Measurements from ENCODE around the gene MGAT4A. TPM values are rescaled to one million over a fixed set of nuclear protein-coding genes. Genes with fewer than 3 reads are reported as not detected.

The MGAT4A gene
- total and polyA plus RNA-seq, 2 experiments from 2014 or later, result 4.4 to 5.6 TPM

GRCh38 chr2:98649992-98650375 is 80.9 kb downstream of the MGAT4A start:
- H3K36me3 Mint-ChIP-seq (ENCODE audit: low read depth), result no peaks in the 10 kb centered on the region

DNA sequence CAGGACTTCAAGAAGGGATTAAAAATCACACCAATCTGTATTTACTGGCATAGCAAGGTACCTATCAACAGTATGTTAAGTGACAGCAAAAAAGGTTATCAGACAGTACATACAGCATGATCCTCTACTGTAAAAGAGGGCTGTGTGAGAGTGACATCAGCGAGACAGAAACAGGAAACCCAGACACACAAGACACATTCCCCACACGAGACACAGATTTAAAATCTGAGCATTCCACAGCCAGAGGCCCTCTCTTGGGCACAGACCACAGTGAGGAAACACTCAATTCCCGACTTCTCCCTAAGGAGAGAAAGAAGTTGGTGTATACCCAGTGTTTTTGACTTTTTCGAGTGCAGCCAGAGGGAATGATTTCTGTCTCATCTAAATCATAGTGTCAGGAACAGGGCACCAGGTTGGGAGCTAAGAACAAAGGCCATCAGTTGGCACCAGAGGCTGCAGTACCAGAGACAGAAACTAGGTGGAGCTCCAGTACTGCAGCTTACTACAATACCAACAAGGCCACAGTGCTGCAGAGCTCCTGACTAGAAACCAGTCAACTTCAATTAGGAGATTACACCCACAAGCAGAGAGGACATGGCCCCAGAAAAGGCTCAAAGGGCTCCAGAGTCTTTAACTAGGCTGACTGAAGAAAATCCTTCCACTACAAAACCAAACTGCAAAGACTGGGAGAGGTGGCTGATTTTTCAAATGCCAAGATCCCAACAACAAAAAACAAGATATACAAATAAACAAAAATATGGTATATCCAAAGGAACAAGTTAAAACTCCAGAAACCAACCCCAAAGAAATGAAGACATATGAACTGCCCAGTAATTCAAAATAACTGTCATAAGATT is 81.6 kb downstream of the MGAT4A start:
- H4K20me1 ChIP-seq (replicated peaks; ENCODE audit: insufficient read depth), result no peaks in the 10 kb centered on the region
- H3K36me3 ChIP-seq (ENCODE audit: insufficient read depth), result no peaks in the 10 kb centered on the region
- no peaks in the 10 kb centered on the region for H3F3A ChIP-seq (replicated peaks; ENCODE audit: low read depth)
- H3K27ac ChIP-seq (ENCODE audit: low read depth), result no peak overlapping the region
- H2AFZ ChIP-seq, result 0 out of 2 replicates have a peak overlapping the region, but pooled peaks have one; percentile 0
- Mint-ChIP-seq H3K36me3 (ENCODE audit: low read depth) (no peaks in the 10 kb centered on the region), H3K9me3 (no peaks in the 10 kb centered on the region; the same call in 2 of the 3 replicates), H3K4me3 (no peak overlapping the region), H3K27ac (no peak overlapping the region), H3K27me3 (ENCODE audit: insufficient read depth, low read depth, poor library complexity) (no peaks in the 10 kb centered on the region), H3K4me1 (peaks cover 9% of the 10 kb centered on the region; the same call in 2 of the 3 replicates)
- DNase-seq (ENCODE audit: low spot score), result peak; percentile 87
- peak; percentile 97 for ATAC-seq
- H3K27me3 ChIP-seq (ENCODE audit: insufficient read depth), result no peaks in the 10 kb centered on the region
- H3K4me2 ChIP-seq, result no peak overlapping the region
- no peak for TF ChIP-seq ZNF114 (CRISPR knock-in tag; IDR thresholded peaks at IDR 0.05)
- no peak for TF ChIP-seq ZNF331 (CRISPR knock-in tag; IDR thresholded peaks at IDR 0.05; ENCODE audit: low read depth)
- peak; percentile 95 for TF ChIP-seq CTCF (conservative IDR thresholded peaks at IDR 0.05; ENCODE audit: low read depth in 2 of 2)
- peaks cover 8% of the 10 kb centered on the region for H3K4me1 ChIP-seq (ENCODE audit: insufficient read depth)
- no peak overlapping the region for H3K4me3 ChIP-seq
- H3K9me2 ChIP-seq (ENCODE audit: insufficient read depth), result no peaks in the 10 kb centered on the region
- H3K79me2 ChIP-seq (replicated peaks; ENCODE audit: insufficient read depth), result no peaks in the 10 kb centered on the region

More at GRCh38 chr2:98649992-98650375, 80.9 kb downstream of the MGAT4A start:
- TF ChIP-seq NANOG (IDR thresholded peaks at IDR 0.05; ENCODE audit: borderline replicate concordance) (no peak), ZNF114 (CRISPR knock-in tag; IDR thresholded peaks at IDR 0.05) (no peak)
- Mint-ChIP-seq H3K27ac (no peak overlapping the region), H3K27me3 (ENCODE audit: insufficient read depth, low read depth, poor library complexity) (no peaks in the 10 kb centered on the region), H3K4me3 (no peak overlapping the region), H3K9me3 (no peaks in the 10 kb centered on the region; the same call in 2 of the 3 replicates), H3K4me1 (peaks cover 3% of the 10 kb centered on the region; the same call in 2 of the 3 replicates)
- H3K4me2 ChIP-seq, result no peak overlapping the region
- no peaks in the 10 kb centered on the region for H3K79me2 ChIP-seq (replicated peaks; ENCODE audit: insufficient read depth)
- no peak overlapping the region for H3K4me3 ChIP-seq
- H3K4me1 ChIP-seq (ENCODE audit: insufficient read depth), result 0 out of 2 replicates have a peak, but pooled peaks cover 3% of the 10 kb centered on the region
- ATAC-seq, result no peak
- H3K36me3 ChIP-seq (ENCODE audit: insufficient read depth), result no peaks in the 10 kb centered on the region
- H3K27ac ChIP-seq (ENCODE audit: low read depth), result no peak overlapping the region
- DNase-seq (ENCODE audit: low spot score), result no peak
- no peak overlapping the region for H2AFZ ChIP-seq
- H3K27me3 ChIP-seq (ENCODE audit: insufficient read depth), result no peaks in the 10 kb centered on the region
- H3F3A ChIP-seq (replicated peaks; ENCODE audit: low read depth), result no peaks in the 10 kb centered on the region
- H3K9me2 ChIP-seq (ENCODE audit: insufficient read depth), result no peaks in the 10 kb centered on the region
- no peaks in the 10 kb centered on the region for H4K20me1 ChIP-seq (replicated peaks; ENCODE audit: insufficient read depth)

DNA sequence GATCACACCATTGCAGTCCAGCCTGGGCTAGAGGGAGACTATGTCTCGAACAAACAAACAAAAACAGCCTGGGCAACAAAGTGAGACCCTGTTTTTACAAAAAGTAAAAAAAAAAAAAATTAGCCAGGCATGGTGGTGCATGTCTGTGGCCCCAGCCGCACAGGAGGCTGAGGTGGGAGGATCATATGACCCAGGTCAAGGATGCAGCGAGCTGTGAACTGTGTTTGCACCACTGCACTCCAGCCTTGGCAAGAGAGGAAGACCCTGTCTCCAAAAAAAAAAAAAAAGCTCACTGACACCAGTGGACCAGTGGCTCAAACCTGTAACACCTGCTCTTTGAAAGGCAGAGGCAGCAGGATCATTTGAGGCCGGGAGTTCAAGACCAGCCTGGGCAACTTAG is 82.5 kb downstream of the MGAT4A start:
- Histone ChIP-seq H3K27ac (ENCODE audit: low read depth) (no peak overlapping the region), H3K36me3 (ENCODE audit: insufficient read depth) (no peaks in the 10 kb centered on the region), H3K4me2 (no peak overlapping the region), H3K4me3 (no peak overlapping the region), H3F3A (replicated peaks; ENCODE audit: low read depth) (no peaks in the 10 kb centered on the region), H4K20me1 (replicated peaks; ENCODE audit: insufficient read depth) (no peaks in the 10 kb centered on the region), H3K4me1 (ENCODE audit: insufficient read depth) (peaks cover 16% of the 10 kb centered on the region), H2AFZ (no peak overlapping the region), H3K79me2 (replicated peaks; ENCODE audit: insufficient read depth) (no peaks in the 10 kb centered on the region), H3K9me2 (ENCODE audit: insufficient read depth) (no peaks in the 10 kb centered on the region), H3K27me3 (ENCODE audit: insufficient read depth) (no peaks in the 10 kb centered on the region)
- Mint-ChIP-seq H3K9me3 (no peaks in the 10 kb centered on the region; the same call in 2 of the 3 replicates), H3K27me3 (ENCODE audit: insufficient read depth, low read depth, poor library complexity) (no peaks in the 10 kb centered on the region), H3K4me1 (peaks cover 17% of the 10 kb centered on the region), H3K27ac (no peak overlapping the region), H3K36me3 (ENCODE audit: low read depth) (no peaks in the 10 kb centered on the region), H3K4me3 (no peak overlapping the region)
- DNase-seq (ENCODE audit: low spot score) (no peak), ATAC-seq (no peak)
- TF ChIP-seq, protein P1, sequence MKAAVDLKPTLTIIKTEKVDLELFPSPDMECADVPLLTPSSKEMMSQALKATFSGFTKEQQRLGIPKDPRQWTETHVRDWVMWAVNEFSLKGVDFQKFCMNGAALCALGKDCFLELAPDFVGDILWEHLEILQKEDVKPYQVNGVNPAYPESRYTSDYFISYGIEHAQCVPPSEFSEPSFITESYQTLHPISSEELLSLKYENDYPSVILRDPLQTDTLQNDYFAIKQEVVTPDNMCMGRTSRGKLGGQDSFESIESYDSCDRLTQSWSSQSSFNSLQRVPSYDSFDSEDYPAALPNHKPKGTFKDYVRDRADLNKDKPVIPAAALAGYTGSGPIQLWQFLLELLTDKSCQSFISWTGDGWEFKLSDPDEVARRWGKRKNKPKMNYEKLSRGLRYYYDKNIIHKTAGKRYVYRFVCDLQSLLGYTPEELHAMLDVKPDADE (IDR thresholded peaks at IDR 0.05), result no peak
- TF ChIP-seq CREB1 (CRISPR knock-in tag; IDR thresholded peaks at IDR 0.05; ENCODE audit: low read depth) (no peak), NANOG (IDR thresholded peaks at IDR 0.05; ENCODE audit: borderline replicate concordance) (no peak), EZH2phosphoT487 (IDR thresholded peaks at IDR 0.05; ENCODE audit: unreplicated experiment) (no peak), POLR2AphosphoS5 (IDR thresholded peaks at IDR 0.05; ENCODE audit: low read depth) (no peak), STAT1 (IDR thresholded peaks at IDR 0.05; ENCODE audit: unreplicated experiment) (no peak), JUNB (IDR thresholded peaks at IDR 0.05; ENCODE audit: unreplicated experiment) (no peak), REST (IDR thresholded peaks at IDR 0.05; ENCODE audit: unreplicated experiment) (no peak)

All from GM23338 (cell line).